ENCODE data around the gene EIF3B. TPM values are rescaled to one million over a fixed set of nuclear protein-coding genes. Genes with fewer than 3 reads are reported as not detected.
A peak's percentile ranks its signal among the peaks of the same experiment; 100 is the strongest.
"Not testable (repeated sequence)": the region's sequence is repeated elsewhere in the genome, so short reads cannot be mapped to it uniquely, and the experiment has no call there.

The EIF3B gene
- polyA plus RNA-seq, 3 donors, result 153 to 173 (median 163) TPM

- no peak for DNase-seq (ENCODE audit: low read depth in 3 of 3, low spot score in 2 of 3)
These were observed 40.0 kb downstream of the EIF3B start for GRCh38 chr7:2394566-2395082.

DNA sequence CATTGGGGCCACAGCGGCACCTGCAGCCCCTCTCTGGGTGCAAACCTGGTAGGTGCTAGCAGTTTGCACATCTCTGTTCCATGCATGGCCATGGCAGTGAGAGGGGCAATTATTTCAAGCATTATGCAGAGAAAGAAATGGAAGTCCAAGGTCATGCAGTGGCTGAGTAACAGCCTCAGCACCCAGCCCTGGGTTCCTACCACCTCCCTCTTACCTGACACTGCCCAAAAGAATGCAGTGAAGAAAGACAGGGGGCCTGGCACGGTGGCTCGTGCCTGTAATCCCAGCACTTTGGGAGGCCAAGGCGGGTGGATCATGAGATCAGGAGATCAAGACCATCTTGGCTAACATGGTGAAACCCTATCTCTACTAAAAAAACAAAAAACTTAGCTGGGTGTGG, 43.9 kb downstream of the EIF3B start:
- no peak for DNase-seq (ENCODE audit: low read depth in 3 of 3, low spot score in 2 of 3)

DNA sequence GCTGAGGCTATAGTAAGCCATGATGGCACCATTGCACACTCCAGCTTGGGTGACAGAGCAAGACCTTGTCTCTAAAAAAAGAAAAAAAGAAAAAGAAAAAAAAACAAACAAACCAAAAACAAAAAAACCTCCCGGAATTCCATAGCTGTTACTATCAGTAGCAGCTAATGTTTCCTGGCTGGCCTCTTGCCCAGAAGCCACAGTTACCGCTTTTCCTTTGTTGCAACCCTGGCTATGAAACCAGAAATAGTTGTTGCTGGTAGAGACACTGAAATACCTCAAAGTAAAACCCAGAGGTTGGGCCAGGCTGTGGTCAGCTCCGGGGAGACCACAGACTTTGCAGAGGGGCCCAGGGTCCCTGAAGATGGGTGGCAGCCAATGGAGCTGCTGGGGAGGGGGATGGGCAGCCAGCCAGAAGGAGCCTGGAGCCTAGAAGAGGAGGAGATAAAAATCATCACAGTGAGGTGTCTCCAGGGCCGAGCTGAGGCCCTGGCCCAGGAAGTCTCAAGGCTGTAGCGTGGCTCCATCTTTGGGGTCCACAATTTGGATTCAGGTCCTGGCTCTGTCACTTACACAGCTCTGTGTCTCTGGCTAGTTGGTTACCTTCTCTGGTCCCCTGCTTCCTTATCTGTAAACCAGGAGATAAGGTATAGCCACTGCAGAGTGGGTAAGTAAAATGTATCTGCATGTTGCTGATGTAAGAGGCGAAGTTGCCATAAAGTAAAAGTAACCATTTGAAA, 45.4 kb downstream of the EIF3B start:
- peak; percentile 40 to 77 (median 53) for DNase-seq (ENCODE audit: low read depth in 3 of 3, low spot score in 2 of 3)

DNA sequence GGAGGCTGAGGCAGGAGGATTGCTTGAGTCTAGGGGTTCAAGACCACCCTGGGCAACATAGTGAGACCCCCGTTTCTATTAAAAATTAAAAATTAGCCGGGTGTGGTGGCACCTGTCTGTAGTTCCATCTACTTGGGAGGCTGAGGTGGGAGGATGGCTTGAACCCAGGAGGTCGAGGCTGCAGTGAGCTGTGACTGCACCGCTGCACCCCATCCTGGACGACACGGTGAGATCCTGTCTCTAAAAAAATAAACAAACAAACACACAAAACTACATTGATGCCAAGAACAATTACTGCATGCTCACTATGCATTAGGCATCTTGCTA, 48.0 kb downstream of the EIF3B start:
- DNase-seq (ENCODE audit: low read depth in 3 of 3, low spot score in 2 of 3), result no peak

GRCh38 chr7:2403014-2403717, 48.5 kb downstream of the EIF3B start, which contains the start of gene CHST12:
Gene CHST12 (plus strand): TSS chr7:2403611. CDS start chr7:2432640, 29,029 bp downstream.
- peak; percentile 69 to 87 (median 85) for DNase-seq (ENCODE audit: low read depth in 3 of 3, low spot score in 2 of 3)

DNA sequence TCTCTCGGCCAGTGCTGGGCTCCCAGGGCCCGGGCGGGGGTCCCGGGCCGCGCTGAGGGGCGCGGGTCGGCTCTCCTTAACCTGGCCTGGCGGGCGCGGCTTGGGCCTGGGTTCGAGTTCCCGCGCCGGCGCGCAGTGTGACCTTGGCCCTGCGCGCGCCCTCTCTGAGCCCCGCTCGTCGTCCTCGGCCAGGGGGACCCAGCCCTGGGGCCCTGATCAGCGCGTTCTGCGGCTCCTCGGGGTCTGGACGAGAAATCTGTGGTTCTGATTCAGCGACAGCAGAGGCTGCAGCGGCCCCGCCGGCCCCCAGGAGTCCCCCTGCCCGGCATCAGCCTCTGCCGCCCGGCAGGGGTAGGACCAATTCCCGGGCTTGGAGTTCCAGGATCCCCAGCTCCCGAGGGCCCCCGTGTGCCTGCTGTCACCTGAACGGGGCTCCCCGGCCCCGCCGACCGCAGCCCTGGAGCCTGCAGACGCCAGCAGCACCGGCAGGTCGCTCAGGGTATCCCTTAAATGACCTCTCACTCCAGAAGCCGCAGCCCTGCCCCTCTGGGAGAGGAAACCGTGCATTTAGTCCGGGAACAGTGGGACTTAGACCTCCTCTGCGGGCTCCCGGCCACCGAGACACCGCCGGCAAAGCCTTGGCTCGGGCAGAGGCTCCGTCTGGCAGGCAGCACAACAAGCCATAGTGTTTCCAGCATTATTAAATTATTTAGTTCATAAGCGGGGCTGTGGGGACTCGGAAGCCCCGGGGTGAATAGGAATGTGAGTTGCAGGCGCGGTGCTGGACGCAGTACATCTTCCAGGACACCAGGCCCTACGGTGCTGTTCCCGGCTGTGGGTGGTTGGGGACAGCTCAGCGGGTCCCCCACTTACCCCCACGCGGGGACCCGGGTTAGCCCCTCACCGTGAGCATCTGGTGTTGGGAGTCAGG, 49.4 kb downstream of the EIF3B start:
- DNase-seq (ENCODE audit: low read depth in 3 of 3, low spot score in 2 of 3), result no peak

DNA sequence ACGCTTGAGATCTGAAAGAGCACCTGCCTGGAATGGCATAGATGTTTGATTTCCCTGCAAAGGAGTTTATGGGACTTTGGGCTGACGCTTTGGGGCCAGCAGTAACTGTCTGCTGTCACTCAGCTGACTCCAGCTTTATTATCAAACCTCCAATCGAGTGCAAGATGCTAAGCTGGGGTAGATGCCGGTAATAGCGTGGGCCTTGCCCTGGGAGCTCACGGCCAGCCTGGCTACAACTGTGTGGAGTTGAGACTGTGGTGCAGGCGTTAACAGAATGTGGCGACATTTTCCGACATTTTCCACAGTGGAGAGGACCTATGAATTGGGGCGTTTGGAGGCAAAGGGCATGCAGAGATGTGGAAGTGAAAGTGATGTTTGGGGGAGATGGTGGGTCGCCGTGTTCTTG, 50.1 kb downstream of the EIF3B start:
- DNase-seq (ENCODE audit: low read depth in 3 of 3, low spot score in 2 of 3), result no peak

DNA sequence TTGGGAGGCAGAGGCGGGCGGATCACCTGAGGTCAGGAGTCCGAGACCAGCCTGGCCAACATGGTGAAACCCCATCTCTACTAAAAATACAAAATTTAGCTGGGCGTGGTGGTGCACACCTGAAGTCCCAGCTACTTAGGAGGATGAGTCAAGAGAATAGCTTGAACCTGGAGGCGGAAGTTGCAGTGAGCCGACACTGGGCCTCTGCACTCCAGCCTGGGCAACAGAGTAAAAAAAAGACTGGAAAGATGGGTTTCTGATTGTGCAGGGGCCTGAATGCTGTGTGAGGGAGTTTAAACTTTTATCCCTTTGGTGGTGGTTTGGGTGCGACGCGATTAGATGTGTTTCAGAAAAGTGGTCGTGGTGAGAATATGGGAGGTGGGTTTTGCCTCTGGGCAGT, 50.6 kb downstream of the EIF3B start:
- DNase-seq (ENCODE audit: low read depth in 3 of 3, low spot score in 2 of 3), result no peak

GRCh38 chr7:2405601-2406345, 51.1 kb downstream of the EIF3B start:
- no peak for DNase-seq (ENCODE audit: low read depth in 3 of 3, low spot score in 2 of 3)

DNA sequence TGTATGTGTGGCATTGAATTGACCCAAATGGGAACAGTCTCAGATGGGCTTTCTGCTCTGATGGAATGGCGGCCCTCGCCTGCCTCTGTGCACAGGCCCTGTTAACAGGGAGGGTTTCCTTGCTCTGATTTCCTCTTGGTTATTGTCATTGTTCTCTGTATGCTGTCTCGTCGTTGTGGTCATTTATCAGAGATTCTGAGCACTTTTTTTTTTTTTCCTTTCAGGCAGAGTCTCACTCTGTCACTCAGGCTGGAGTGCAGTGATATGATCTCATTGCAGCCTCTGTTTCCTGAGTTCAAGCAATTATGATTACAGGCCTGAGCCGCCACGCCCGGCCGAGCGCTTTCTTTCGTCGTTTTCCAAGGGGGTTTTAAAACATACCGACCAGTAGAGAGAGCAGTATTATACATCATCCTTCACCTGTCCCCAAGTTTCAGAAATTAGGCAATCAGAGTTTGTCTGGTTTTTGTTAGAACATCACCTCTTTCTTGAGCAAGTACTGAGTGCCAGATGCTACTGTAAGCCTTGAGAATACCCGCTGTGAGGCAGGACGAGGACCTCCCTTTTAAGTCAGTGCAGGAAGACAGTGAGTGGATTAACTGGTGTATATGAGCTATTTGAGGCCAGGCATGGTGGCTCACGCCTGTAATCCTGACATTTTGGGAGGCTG, 55.3 kb downstream of the EIF3B start:
- DNase-seq (ENCODE audit: low read depth in 3 of 3, low spot score in 2 of 3), result no peak

DNA sequence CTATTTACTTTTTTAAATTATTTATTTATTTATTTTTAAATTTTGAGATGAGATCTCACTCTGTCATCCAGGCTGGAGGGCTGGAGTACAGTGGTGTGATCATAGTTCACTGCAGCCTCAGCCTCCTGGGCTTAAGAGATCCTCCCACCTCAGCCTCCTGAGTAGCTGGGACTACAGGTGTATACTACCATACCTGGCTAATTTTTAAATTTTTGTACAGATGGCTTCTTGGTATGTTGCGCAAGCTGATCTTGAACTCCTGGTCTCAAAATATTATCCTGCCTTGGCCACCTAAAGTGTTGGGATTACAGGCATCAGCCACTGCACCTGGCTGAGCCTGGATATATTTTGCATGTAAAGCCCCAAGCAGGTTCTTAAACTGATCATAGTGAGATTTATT, 56.4 kb downstream of the EIF3B start:
- no peak for DNase-seq (ENCODE audit: low read depth in 3 of 3, low spot score in 2 of 3)

DNA sequence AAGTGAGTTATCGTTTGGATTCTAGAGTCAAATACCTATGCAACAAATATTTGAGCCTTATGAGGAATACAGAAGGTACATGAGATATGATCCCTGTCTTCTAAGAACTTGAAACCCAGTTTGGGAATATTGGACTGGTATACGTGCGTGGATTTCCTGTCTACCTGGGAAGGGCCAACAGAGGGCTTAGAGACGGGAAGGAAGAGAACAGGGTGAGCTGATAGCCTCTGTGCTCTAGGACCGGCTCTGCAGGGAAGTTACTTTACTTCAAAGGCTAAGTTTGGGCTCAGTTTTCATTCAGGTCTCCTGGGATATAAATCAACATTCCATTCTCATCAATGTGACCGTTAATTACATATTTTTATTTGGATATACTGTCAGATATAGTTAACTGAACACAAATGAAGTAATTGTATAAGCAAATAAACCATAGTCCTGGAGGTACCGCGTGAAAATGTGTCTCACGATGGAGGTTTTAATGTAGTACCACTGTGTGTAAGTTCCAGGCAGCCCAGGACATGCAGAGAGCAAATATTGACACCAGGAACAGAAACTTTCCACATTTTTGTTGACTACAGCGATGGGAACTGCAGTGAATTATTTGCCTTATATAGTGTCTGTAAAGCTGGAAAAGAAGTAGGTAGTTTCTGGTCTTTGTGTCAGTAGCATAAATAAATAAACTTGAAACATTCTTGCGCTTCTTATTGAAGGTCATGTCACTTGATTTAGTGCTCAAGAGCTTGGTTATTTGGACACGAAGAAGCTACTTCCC, 57.4 kb downstream of the EIF3B start:
- no peak for DNase-seq (ENCODE audit: low read depth in 3 of 3, low spot score in 2 of 3)

- DNase-seq (ENCODE audit: low read depth in 3 of 3, low spot score in 2 of 3), result no peak
These were observed 58.1 kb downstream of the EIF3B start for GRCh38 chr7:2412587-2413201.

DNA sequence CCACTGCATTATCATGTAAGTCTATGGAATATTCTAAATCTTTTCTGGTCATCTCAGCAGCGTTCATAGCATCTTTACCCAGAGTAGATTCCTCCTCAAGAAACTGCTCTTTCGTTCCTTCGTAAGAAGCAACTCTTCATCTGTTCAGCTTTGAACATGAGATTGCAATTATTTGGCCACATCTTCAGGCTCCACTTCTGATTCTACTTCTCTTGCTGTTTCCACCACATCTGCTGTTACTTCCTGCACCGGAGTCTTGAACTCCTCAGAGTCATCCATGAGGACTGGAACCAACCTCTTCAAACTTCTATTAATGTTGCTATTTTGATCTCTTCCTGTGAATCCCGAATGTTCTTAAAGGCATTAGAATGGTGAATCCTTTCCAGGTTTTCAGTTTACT, 61.4 kb downstream of the EIF3B start:
- DNase-seq (ENCODE audit: low read depth in 3 of 3, low spot score in 2 of 3), result no peak

DNA sequence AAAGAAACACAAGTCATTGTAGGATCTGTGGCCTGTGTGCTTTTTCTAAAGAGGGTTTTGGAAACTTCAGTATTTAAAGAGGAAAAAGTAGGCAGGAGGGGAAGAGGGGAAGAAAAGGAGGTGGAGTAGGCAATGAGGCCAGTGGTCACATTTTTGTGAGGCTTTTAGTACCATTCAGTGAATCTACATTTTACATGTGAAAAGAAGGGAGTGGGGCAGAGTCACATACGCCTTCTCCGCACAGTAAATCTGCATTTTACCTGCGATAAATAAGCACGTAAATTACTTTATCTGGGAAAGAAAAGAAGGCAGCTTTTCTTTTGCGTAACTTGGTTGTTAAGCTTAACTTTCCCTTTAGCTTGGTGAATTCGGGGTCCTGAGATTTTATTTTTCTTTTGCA, 62.0 kb downstream of the EIF3B start:
- no peak for DNase-seq (ENCODE audit: low read depth in 3 of 3, low spot score in 2 of 3)

DNA sequence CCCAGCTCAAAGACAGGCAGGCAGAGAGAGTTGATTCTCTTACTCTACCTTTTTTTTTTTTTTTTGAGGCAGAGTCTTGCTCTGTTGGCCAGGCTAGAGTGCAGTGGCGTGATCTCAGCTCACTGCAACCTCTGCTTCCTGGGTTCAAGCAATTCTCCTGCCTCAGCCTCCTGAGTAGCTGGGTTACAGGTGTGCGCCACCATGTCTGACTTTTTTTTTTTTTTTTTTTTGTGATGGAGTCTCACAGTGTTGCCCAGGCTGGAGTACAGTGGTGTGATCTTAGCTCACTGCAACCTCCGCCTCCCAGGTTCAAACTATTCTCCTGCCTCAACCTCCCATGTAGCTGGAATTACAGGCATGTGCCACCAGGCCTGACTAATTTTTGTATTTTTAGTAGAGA, 62.6 kb downstream of the EIF3B start:
- DNase-seq (ENCODE audit: low read depth in 3 of 3, low spot score in 2 of 3), result not testable (repeated sequence)

DNA sequence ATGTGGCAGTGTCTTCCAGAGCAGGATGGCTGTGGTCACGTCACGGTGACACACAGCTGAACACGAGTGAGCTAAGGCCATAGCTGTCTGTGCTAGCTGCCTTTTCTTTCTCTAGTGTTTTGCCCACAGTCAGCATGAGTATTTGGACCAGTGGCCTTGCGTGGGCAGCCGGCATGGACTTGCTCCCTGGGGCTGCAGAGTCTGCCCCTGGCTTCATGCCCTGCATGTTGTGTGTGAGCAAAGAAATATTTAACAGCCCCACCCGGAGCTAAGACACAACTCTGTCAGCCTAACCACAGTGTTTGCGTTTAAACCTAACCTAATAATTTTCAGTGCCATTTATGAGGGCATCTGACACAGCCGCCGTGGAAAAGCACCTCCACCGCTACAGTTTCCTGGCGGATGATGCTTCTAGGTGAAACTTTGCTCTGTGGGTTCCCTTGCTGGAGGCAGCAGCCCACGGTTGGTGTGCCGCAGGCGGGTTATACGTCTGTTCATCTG, 63.4 kb downstream of the EIF3B start:
- DNase-seq (ENCODE audit: low read depth in 3 of 3, low spot score in 2 of 3), result no peak

DNA sequence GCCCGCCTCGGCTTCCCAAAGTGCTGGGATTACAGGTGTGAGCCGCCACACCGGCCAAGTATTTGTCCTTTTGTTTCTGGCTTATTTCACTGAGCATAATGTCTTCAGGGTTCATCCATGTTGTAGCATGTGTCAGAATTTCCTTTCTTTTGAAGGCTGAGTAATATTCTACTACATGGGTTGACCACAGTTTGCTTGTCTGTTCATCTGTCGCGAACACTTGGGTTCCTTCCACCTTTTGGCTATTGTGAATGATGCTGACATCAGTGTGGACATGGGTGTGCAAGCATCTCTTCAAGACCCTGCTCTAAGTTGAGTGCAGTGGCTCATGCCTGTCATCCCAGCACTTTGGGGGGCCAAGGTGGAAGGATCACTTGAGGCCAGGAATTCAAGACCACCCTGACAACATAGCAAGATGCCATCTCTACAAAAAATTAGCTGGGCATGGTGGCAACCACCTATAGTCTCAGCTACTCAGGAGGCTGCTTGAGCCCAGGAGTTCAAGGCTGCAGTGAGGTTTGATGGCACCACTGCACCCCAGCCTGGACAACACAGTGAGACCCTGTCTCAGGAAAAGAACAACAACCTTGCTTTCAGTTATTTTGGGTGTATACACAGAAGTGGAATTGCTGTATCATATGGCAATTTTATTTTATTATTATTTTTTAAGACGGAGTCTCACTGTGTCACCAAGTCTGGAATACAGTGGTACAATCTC, 65.7 kb downstream of the EIF3B start:
- no peak for DNase-seq (ENCODE audit: low read depth in 3 of 3, low spot score in 2 of 3)
